ENCODE data around the gene SOST. TPM values are rescaled to one million over a fixed set of nuclear protein-coding genes. Genes with fewer than 3 reads are reported as not detected.

SOST gene
- total and polyA plus RNA-seq, 2 donors (not counting 3 experiments of a cell fraction or from before 2014, with no cell fraction given), result not detected

DNA sequence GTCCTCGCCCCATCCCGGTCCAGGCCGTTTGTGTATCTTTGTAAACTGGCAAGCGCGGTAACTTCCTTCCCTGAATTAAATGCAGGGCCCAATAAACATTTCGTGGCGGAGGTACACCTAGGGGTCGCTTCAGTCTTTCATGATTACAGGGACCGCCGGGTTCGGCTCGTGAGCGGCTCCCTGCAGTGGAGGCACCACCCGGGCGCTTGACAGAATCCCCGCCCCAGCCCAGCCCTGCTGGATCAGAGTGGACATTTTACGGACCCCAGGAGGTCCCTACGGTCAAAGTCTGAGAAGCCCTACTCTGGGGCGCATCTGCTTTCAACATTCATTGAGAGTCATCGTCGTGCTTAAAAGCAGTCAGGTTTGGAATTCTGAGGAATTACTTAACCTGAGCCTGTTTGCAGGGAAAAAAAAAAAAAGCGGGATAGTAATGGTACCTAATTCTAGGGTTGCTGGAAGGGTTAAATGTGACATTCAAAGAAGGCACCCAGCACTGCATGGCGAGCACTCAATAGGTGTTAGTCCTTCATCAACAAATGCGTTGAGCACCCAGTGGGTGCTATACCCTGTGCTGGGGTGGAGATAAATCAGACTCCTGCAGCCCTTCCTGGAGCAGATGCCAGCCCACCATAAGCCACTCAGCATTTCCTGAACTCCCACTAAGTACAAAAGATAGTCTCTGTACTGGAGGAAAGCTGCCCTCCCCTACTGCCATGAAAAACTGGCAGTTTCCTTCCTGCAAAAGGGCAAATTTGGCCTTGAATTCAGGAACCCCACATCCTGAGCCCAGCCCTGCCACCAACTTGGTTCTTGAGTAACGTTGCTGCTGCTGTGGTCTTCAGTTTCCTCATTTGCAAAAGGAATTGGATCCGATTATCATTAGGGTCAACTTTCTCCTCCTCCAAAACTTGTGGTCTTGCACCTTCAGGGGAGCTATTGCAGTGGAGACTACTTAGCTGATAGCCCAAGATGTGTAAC, 20.8 kb upstream of the SOST start:
- H3K4me3 ChIP-seq (replicated peaks in 1 of 3; ENCODE audit: insufficient read depth in 1 of 3, low read depth in 1 of 3, low read length in 3 of 3), result peak overlapping the region; percentile 47 to 98 (median 63)
- H3K36me3 ChIP-seq (ENCODE audit: control insufficient read depth in 2 of 2, extremely low read depth in 1 of 2, insufficient read depth in 2 of 2, low read length in 2 of 2), result peaks cover 4 to 6% of the 10 kb centered on the region in 2 experiments
- H3K79me2 ChIP-seq (ENCODE audit: control insufficient read depth, insufficient read depth, low read length), result peaks cover 10% of the 10 kb centered on the region
- intact Hi-C loops (cut with micrococcal nuclease) (loop anchor here (1.0 to 2.0 kb wide), 2 partner anchors 53 to 67 kb away; partner anchors contain the start of gene MPP3), dilution Hi-C loops (cut with MboI; ENCODE audit: extremely low pct_ligation_motif_present, low sequenced_read_pairs) (no loop called here)
- ChIA-PET POLR2A (interaction anchor here (0.9 kb wide), 2 partner anchors 9 to 24 kb away, joined by 3 read pairs; no protein-coding TSS in a partner anchor), CTCF (interaction anchor here (0.7 to 4.5 kb wide), 9 partner anchors 11 to 658 kb away, joined by 3 to 27 read pairs (median 6); partner anchors contain the start of gene CD300LG)
- H2AFZ ChIP-seq (ENCODE audit: low read depth, low read length), result peak overlapping the region; percentile 74
- peak overlapping the region; percentile 91 for H3K27ac ChIP-seq (ENCODE audit: insufficient read depth, low read depth, low read length)
- H3K4me2 ChIP-seq (ENCODE audit: insufficient read depth, low read length), result peak overlapping the region; percentile 62
- H3K9ac ChIP-seq (replicated peaks; ENCODE audit: extremely low read depth, insufficient read depth, low read length), result peak overlapping the region; percentile 96
- BruUV-seq (replicated peaks), result no TSS peak
- H3K27me3 ChIP-seq (ENCODE audit: control insufficient read depth in 2 of 2, insufficient read depth in 2 of 2, low read length in 2 of 2), result peaks cover 0 to 3% of the 10 kb centered on the region in 2 experiments
- TF ChIP-seq POLR2AphosphoS5 (IDR thresholded peaks at IDR 0.05; ENCODE audit: insufficient read depth, low read depth, low read length) (no peak), CTCF (IDR thresholded peaks at IDR 0.05; ENCODE audit: extremely low read depth in 1 of 2, insufficient read depth in 1 of 2, low read depth in 1 of 2, low read length in 2 of 2) (peak in 1 of 2 donors; percentile 23), GATA2 (IDR thresholded peaks at IDR 0.05; ENCODE audit: insufficient read depth, insufficient read length, low read depth, low read length) (peak; percentile 20), FOS (IDR thresholded peaks at IDR 0.05; ENCODE audit: borderline replicate concordance, insufficient read depth, low read length) (no peak), POLR2A (IDR thresholded peaks at IDR 0.05; ENCODE audit: low read depth, low read length) (no peak), EZH2 (IDR thresholded peaks at IDR 0.05; ENCODE audit: borderline replicate concordance, low read depth, low read length, severe bottlenecking) (no peak)
- H3K9me3 ChIP-seq (replicated peaks; ENCODE audit: control insufficient read depth, insufficient read depth, low read length), result no peaks in the 10 kb centered on the region
- no peaks in the 10 kb centered on the region for H3K9me1 ChIP-seq (replicated peaks; ENCODE audit: control insufficient read depth, extremely low read depth, insufficient read depth, low read length)
- H3K4me1 ChIP-seq (ENCODE audit: control insufficient read depth, extremely low read depth, insufficient read depth, low read length), result peaks cover 22% of the 10 kb centered on the region
- peak; percentile 33 for FAIRE-seq
- peak; percentile 71 for DNase-seq (ENCODE audit: low read depth, low spot score)
- no peaks in the 10 kb centered on the region for H4K20me1 ChIP-seq (replicated peaks; ENCODE audit: control insufficient read depth, extremely low read depth, insufficient read depth, low read length)
